GM12865 (cell line): ENCODE results near the gene BDKRB1.

Source experiments
- DNase-seq: peaks from one replicate; pipeline ENCODE4 v3.0.0; 2010; ENCODE audit warnings: low read depth
- H3K4me3 ChIP-seq: 2 replicates; pipeline ENCODE4 v1.5.1; 2011; ENCODE audit warnings: mild to moderate bottlenecking, low read depth, low read length, control low read depth
- TF ChIP-seq, protein P1 (sequence below): IDR thresholded peaks from 2 replicates; pipeline ENCODE4 v1.5.1; 2011; ENCODE audit warnings: low read length, control low read depth, low read depth, inconsistent platforms; ENCODE audit not compliant: insufficient read depth; ENCODE audit errors: missing control alignments

The BDKRB1 gene

DNA sequence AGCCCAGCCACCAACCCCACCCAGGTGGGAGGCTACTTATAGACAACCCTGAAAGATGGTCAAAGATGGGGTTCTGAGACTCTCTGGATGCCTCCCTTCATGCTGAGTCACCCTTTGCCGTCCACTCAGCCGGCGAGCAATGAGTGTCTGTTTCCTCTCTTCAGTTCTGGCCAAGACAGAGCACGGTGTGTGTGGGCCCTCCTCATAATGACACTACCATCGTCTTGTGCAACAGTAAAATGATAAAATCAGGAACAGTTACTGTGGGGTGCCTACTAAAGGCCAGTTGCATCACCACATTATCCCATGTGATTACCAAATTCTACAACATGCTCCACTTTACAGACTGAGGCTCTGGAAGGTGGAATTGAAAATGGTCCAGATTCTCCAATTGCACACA, 7.0 kb upstream of the BDKRB1 start:
- TF ChIP-seq, protein P1, sequence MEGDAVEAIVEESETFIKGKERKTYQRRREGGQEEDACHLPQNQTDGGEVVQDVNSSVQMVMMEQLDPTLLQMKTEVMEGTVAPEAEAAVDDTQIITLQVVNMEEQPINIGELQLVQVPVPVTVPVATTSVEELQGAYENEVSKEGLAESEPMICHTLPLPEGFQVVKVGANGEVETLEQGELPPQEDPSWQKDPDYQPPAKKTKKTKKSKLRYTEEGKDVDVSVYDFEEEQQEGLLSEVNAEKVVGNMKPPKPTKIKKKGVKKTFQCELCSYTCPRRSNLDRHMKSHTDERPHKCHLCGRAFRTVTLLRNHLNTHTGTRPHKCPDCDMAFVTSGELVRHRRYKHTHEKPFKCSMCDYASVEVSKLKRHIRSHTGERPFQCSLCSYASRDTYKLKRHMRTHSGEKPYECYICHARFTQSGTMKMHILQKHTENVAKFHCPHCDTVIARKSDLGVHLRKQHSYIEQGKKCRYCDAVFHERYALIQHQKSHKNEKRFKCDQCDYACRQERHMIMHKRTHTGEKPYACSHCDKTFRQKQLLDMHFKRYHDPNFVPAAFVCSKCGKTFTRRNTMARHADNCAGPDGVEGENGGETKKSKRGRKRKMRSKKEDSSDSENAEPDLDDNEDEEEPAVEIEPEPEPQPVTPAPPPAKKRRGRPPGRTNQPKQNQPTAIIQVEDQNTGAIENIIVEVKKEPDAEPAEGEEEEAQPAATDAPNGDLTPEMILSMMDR, result no peak
- DNase-seq, result no peak
- H3K4me3 ChIP-seq, result no peak overlapping the region

DNA sequence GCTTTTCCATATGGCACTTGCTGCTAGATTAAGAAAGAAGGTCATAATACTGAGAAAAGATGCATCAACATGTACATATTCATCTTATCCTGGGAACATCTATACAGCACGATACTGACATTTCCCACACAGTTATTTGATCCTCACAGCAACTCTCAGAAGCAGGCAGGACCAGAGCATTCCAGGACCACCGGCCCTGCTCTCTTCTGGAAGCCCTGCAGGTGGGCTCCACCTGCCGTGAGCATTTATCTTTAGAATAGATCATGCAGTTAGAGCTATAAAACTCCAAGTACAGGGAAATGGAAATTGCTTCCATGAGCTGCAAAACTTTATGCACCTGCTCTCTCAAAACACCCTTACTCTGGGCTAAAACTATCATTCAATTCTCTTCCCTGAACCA, 5.5 kb upstream of the BDKRB1 start:
- no peak for DNase-seq
- TF ChIP-seq, protein P1, result no peak
- H3K4me3 ChIP-seq, result no peak overlapping the region

DNA sequence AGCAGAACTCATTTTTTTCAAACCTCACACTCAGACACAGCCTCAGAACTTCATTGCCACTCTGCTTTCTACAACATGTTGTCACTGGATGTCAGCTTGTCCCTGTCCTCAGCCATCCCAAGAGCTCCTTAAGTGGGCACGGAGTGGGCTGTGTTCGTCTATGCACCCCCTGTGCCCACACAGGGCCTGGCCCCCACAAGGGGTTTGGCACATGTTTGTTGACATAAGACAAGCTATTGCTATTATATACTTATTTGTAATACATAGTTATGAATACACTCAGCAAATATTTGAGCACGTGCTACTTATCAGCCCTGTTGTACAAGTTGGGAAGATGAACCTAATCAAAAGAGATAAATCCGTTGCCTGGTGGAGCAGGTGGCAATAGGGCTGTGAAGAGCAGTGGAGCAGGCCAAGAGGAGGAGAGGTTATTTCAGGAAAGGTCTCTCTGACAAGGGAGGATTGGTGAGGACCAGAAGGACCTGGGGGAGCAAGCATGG, 4.3 kb upstream of the BDKRB1 start:
- no peak for DNase-seq
- TF ChIP-seq, protein P1, result no peak
- H3K4me3 ChIP-seq, result no peak overlapping the region

- DNase-seq, result no peak
- TF ChIP-seq, protein P1, result no peak
- H3K4me3 ChIP-seq, result no peak overlapping the region
Observed at GRCh38 chr14:96252323-96252998, 3.5 kb upstream of the BDKRB1 start.

GRCh38 chr14:96252999-96253539, 2.9 kb upstream of the BDKRB1 start:
- no peak overlapping the region for H3K4me3 ChIP-seq
- DNase-seq, result no peak
- TF ChIP-seq, protein P1, result no peak

- DNase-seq, result no peak
- no peak overlapping the region for H3K4me3 ChIP-seq
- TF ChIP-seq, protein P1, result no peak
Observed at GRCh38 chr14:96254687-96255086, 1.3 kb upstream of the BDKRB1 start.
